Neural crest cell (in vitro differentiated cells): ENCODE results near the gene ADGRG1. TPM values are rescaled to one million over a fixed set of nuclear protein-coding genes. Genes with fewer than 3 reads are reported as not detected.

Experiments
- DNase-seq: peaks from one replicate; pipeline ENCODE4 v3.0.0; 2021; ENCODE audit warnings: low read depth, mixed read lengths, low spot score
- H3K27ac Mint-ChIP-seq: one replicate; pipeline ENCODE4 v1.8.0; 2021; ENCODE audit warnings: mild to moderate bottlenecking, mixed read lengths; ENCODE audit not compliant: unreplicated experiment
- H3K27me3 Mint-ChIP-seq: 2 replicates; pipeline ENCODE4 v1.8.0; 2021; ENCODE audit warnings: low read depth, mild to moderate bottlenecking, mixed read lengths
- H3K36me3 Mint-ChIP-seq: 2 replicates; pipeline ENCODE4 v1.8.0; 2021; ENCODE audit warnings: low read depth, mild to moderate bottlenecking, mixed read lengths
- H3K4me1 Mint-ChIP-seq: 2 replicates; pipeline ENCODE4 v1.8.0; 2021; ENCODE audit warnings: mixed read lengths
- H3K4me3 Mint-ChIP-seq: one replicate; pipeline ENCODE4 v1.8.0; 2021; ENCODE audit warnings: mild to moderate bottlenecking, mixed read lengths
- H3K9me3 Mint-ChIP-seq: 2 replicates; pipeline ENCODE4 v1.8.0; 2021; ENCODE audit warnings: mixed read lengths
- total RNA-seq: library from RNA; stranded (reverse); gene quantifications from 2 replicates; pipeline ENCODE4 v1.2.1, GENCODE V29; 2021
- TF ChIP-seq, protein P1 (sequence below): fragments of 200-600 bp; sonication (generic); conservative IDR thresholded peaks from 2 replicates; pipeline ENCODE4 v1.5.0; 2021; ENCODE audit warnings: antibody characterized with exemption, mild to moderate bottlenecking

ADGRG1 gene
- total RNA-seq, 1 donor from 2014 or later = 58.5 TPM

DNA sequence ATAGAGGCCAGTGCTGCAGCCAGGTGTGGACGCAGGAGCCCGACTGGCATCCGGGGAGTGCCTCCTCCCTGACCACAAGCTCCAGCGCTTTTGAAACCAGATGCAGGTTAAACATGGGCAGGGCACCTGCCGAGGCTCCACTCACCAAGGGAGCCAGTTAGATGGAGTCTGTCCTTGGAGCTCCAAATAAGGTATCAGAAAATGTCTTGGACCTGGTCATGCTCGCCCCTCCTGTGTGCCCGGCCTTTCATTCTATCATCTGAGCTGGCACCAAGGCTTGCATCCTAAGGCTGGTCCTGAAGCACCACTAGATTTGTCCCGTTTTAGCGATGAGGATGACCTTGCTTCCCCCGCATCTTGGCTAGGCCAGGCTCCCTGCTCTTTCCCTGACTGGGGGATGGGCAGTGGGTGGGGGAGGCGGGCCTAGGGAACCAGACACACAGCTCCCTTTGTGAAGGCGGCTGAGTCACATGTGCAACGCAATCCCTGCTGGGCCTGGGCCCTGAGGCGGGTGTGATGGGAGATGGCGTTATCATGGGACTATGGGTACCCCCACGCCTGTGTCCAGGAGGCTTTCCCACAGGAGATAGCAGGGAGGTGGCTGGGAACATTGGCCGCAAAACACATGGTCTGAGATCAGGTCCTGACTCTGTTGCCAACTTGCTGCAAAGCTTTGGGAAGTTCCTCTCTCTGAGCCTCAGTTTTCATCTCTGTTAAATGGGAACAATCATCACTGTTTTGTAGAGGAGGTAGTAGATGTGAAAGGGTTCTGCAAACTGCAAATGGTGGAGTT lies 5.0 kb upstream of the ADGRG1 start:
- Mint-ChIP-seq H3K36me3 (no peaks in the 10 kb centered on the region), H3K27me3 (no peaks in the 10 kb centered on the region), H3K4me3 (peak overlapping the region; percentile 54), H3K9me3 (no peaks in the 10 kb centered on the region), H3K4me1 (peaks cover 64% of the 10 kb centered on the region), H3K27ac (peak overlapping the region; percentile 92)
- peak; percentile 61 for DNase-seq
- TF ChIP-seq, protein P1, sequence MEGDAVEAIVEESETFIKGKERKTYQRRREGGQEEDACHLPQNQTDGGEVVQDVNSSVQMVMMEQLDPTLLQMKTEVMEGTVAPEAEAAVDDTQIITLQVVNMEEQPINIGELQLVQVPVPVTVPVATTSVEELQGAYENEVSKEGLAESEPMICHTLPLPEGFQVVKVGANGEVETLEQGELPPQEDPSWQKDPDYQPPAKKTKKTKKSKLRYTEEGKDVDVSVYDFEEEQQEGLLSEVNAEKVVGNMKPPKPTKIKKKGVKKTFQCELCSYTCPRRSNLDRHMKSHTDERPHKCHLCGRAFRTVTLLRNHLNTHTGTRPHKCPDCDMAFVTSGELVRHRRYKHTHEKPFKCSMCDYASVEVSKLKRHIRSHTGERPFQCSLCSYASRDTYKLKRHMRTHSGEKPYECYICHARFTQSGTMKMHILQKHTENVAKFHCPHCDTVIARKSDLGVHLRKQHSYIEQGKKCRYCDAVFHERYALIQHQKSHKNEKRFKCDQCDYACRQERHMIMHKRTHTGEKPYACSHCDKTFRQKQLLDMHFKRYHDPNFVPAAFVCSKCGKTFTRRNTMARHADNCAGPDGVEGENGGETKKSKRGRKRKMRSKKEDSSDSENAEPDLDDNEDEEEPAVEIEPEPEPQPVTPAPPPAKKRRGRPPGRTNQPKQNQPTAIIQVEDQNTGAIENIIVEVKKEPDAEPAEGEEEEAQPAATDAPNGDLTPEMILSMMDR = no peak

DNA sequence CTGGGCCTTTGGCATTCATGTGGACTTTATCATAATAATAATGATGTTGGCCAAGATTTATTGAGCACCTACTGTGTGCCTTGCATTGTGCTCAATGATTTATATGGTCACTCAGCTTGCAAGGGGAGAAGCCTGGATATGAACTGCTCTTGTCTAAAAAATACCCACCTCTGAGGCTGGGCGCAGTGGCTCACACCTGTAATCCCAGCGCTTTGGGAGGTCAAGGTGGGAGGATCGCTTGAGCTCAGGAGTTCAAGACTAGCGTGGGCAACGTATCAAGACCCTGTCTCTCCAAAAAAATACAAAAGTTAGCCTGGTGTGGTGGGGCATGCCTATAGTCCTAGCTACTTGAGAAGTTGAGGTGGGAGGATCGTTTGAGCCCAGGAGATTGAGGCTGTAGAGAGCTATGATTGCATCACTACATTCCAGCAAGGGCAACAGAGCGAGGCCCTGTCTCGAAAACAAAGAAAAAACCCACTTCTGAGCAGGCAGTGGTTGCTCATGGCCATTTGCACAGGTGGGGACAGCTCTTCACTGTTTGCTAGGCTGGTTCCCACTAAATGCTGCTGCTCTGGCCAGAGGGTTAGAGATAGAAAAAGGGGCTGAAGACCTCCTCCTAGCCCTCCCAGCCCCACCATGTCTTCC lies 4.3 kb upstream of the ADGRG1 start:
- no peak overlapping the region for H3K4me3 Mint-ChIP-seq
- TF ChIP-seq, protein P1 = no peak

GRCh38 chr16:57624806-57625500 lies 3.5 kb upstream of the ADGRG1 start:
- Mint-ChIP-seq H3K36me3 (no peaks in the 10 kb centered on the region), H3K4me1 (peaks cover 73% of the 10 kb centered on the region), H3K9me3 (no peaks in the 10 kb centered on the region), H3K27ac (peak overlapping the region; percentile 93), H3K27me3 (no peaks in the 10 kb centered on the region), H3K4me3 (no peak overlapping the region)
- no peak for DNase-seq
- TF ChIP-seq, protein P1 = no peak

More for the DNA sequence above, 4.3 kb upstream of the ADGRG1 start:
- H3K4me1 Mint-ChIP-seq = peaks cover 72% of the 10 kb centered on the region
- no peaks in the 10 kb centered on the region for H3K9me3 Mint-ChIP-seq
- no peaks in the 10 kb centered on the region for H3K27me3 Mint-ChIP-seq
- H3K36me3 Mint-ChIP-seq = no peaks in the 10 kb centered on the region
- no peak for DNase-seq
- H3K27ac Mint-ChIP-seq = peak overlapping the region; percentile 92

DNA sequence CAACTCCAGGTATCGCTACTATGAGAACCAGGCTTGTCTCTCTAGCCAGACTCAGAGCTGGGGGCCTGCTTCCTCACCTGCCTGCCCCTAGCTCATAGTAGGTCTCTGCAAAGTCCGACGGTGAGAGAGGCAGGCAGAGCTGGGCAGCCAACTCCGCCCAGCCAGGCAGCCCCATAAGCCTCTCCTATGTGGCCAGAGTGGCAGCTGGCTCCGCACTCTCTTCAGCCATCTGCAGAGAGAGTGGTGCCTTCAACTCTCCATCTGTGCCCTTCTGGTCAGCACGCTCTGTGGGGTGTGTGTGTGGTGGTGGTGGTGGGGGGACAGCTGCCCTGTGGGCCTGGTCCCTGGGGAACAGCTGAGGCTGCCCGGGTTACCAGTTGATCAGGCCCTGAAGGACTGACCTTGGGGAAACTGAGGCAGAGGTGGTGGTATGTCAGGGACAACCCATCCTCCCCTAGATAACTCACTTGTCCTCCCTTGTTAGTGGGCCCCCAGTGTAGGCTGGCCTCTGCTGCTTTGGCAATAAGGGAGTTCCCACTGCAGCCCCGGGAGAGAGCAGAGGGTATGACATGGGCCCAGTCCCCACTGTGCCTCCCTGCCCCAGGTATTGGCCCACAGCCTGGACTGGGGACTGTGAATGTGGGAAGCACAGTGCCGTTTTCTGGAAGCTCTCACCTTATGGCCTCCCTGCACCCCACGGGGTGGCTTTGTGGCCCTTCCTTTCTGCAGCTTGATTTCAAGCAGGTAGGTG lies 1.8 kb upstream of the ADGRG1 start:
- no peaks in the 10 kb centered on the region for H3K36me3 Mint-ChIP-seq
- DNase-seq = no peak
- peaks cover 81% of the 10 kb centered on the region for H3K4me1 Mint-ChIP-seq
- H3K27me3 Mint-ChIP-seq = no peaks in the 10 kb centered on the region
- no peak overlapping the region for H3K27ac Mint-ChIP-seq
- TF ChIP-seq, protein P1 = no peak
- H3K9me3 Mint-ChIP-seq = no peaks in the 10 kb centered on the region
- H3K4me3 Mint-ChIP-seq = no peak overlapping the region
